ENCODE measurements around the gene SLC22A4.
A peak's percentile ranks its signal among the peaks of the same experiment; 100 is the strongest.

The SLC22A4 gene

GRCh38 chr5:132370971-132371602 is 76.9 kb downstream of the SLC22A4 start:
- WGBS (ENCODE audit: extremely low coverage, insufficient coverage, insufficient read length) = no CpG with 5 or more reads among the region's 19 CpGs
- Histone ChIP-seq H3K18ac (ENCODE audit: low read length) (no peak overlapping the region), H3K27ac (ENCODE audit: low read depth, low read length) (no peak overlapping the region), H3K4me2 (ENCODE audit: low read length) (peak overlapping the region; percentile 9), H3K9me3 (ENCODE audit: insufficient read depth, low read depth, low read length) (no peaks in the 10 kb centered on the region), H3K36me3 (ENCODE audit: control insufficient read depth in 1 of 2, insufficient read depth in 2 of 2, low read length in 2 of 2) (no peaks in the 10 kb centered on the region), H3K4ac (ENCODE audit: low read depth, low read length) (no peak overlapping the region), H3K4me1 (ENCODE audit: control insufficient read depth in 1 of 2, insufficient read depth in 2 of 2, low read length in 2 of 2) (peaks cover 17 to 23% of the 10 kb centered on the region in 2 experiments), H2AK5ac (ENCODE audit: low read length) (no peak overlapping the region), H3K79me2 (ENCODE audit: control insufficient read depth, insufficient read depth, low read length, poor library complexity) (peaks cover 11% of the 10 kb centered on the region), H4K91ac (ENCODE audit: low read depth, low read length) (no peak overlapping the region), H4K12ac (ENCODE audit: low read depth, low read length) (no peak overlapping the region), H3K23ac (ENCODE audit: low read length) (no peak overlapping the region), H3K79me1 (ENCODE audit: low read length) (peaks cover 10% of the 10 kb centered on the region), H2AFZ (ENCODE audit: insufficient read depth, low read length, poor library complexity) (no peak overlapping the region), H3K9ac (ENCODE audit: low read length) (no peak overlapping the region), H2BK5ac (ENCODE audit: low read depth, low read length, poor library complexity) (no peak overlapping the region), H4K8ac (ENCODE audit: low read depth, low read length) (no peak overlapping the region), H2BK120ac (ENCODE audit: insufficient read depth, low read length, poor library complexity) (no peak overlapping the region), H3K14ac (ENCODE audit: low read length) (no peak overlapping the region), H3K27me3 (ENCODE audit: insufficient read depth, low read length) (no peaks in the 10 kb centered on the region), H2BK12ac (ENCODE audit: low read length) (no peak overlapping the region), H3K4me3 (ENCODE audit: low read depth, low read length) (no peak overlapping the region)
- peak in 1 of 2 donors; percentile 47 for DNase-seq

DNA sequence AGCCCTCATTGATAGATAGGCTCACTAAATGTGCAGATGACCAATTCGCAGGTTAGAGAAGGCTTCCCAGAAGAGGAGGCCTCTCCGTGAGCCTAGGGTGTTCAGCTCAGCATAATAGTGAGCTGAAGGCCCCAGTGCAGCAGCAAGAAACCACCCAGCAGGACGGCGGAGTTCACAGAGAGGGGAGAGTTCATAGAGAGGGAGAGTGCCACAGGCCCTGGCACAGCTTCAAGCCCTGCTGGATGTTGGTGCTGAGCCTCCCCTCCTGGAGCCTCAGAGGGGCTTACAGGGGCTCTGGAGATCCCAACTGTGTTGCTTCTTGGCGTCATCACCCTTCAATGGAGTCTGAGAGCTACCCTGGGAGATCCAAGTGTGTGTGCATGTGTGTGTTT is 77.4 kb downstream of the SLC22A4 start:
- no peak overlapping the region for H3K4ac ChIP-seq (ENCODE audit: low read depth, low read length)
- no peak overlapping the region for H2AFZ ChIP-seq (ENCODE audit: insufficient read depth, low read length, poor library complexity)
- H4K12ac ChIP-seq (ENCODE audit: low read depth, low read length) = no peak overlapping the region
- no peaks in the 10 kb centered on the region for H3K27me3 ChIP-seq (ENCODE audit: insufficient read depth, low read length)
- no peak overlapping the region for H3K18ac ChIP-seq (ENCODE audit: low read length)
- no peak overlapping the region for H2BK12ac ChIP-seq (ENCODE audit: low read length)
- DNase-seq = no peak
- H3K14ac ChIP-seq (ENCODE audit: low read length) = no peak overlapping the region
- no peak overlapping the region for H3K23ac ChIP-seq (ENCODE audit: low read length)
- no peaks in the 10 kb centered on the region for H3K36me3 ChIP-seq (ENCODE audit: control insufficient read depth in 1 of 2, insufficient read depth in 2 of 2, low read length in 2 of 2)
- WGBS (ENCODE audit: extremely low coverage, insufficient coverage, insufficient read length) = no CpG with 5 or more reads among the region's 5 CpGs
- no peak overlapping the region for H2BK120ac ChIP-seq (ENCODE audit: insufficient read depth, low read length, poor library complexity)
- H3K79me2 ChIP-seq (ENCODE audit: control insufficient read depth, insufficient read depth, low read length, poor library complexity) = peaks cover 11% of the 10 kb centered on the region
- H3K9ac ChIP-seq (ENCODE audit: low read length) = no peak overlapping the region
- no peak overlapping the region for H3K4me2 ChIP-seq (ENCODE audit: low read length)
- no peaks in the 10 kb centered on the region for H3K9me3 ChIP-seq (ENCODE audit: insufficient read depth, low read depth, low read length)
- peaks cover 10% of the 10 kb centered on the region for H3K79me1 ChIP-seq (ENCODE audit: low read length)
- H3K4me3 ChIP-seq (ENCODE audit: low read depth, low read length) = no peak overlapping the region
- H2AK5ac ChIP-seq (ENCODE audit: low read length) = no peak overlapping the region
- no peak overlapping the region for H3K27ac ChIP-seq (ENCODE audit: low read depth, low read length)
- peak overlapping the region; percentile 1 for H4K91ac ChIP-seq (ENCODE audit: low read depth, low read length)
- H4K8ac ChIP-seq (ENCODE audit: low read depth, low read length) = no peak overlapping the region
- no peak overlapping the region for H2BK5ac ChIP-seq (ENCODE audit: low read depth, low read length, poor library complexity)
- H3K4me1 ChIP-seq (ENCODE audit: control insufficient read depth in 1 of 2, insufficient read depth in 2 of 2, low read length in 2 of 2) = peaks cover 17 to 23% of the 10 kb centered on the region in 2 experiments

DNA sequence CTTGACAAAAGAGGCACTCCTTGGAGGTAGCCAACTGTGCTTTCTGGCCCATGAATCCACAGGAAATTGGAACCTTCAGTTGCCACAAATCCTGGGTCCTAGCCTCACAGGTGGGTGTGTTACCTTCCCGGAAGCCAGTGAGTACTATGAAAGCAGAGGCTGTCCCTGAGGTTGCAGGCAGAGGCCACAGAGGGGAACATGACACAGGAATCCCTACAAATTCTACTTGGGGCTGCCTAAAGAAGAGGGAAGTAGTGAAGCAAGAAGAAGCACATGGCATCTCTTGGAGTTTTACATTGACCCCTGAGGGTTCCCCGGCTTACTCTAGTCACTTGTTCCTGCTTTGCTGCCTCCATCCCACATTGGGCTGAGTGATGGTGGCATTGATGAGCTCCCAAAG is 77.9 kb downstream of the SLC22A4 start:
- Histone ChIP-seq H2AFZ (ENCODE audit: insufficient read depth, low read length, poor library complexity) (no peak overlapping the region), H3K4me3 (ENCODE audit: low read depth, low read length) (no peak overlapping the region), H3K9ac (ENCODE audit: low read length) (no peak overlapping the region), H2BK120ac (ENCODE audit: insufficient read depth, low read length, poor library complexity) (no peak overlapping the region), H3K14ac (ENCODE audit: low read length) (no peak overlapping the region), H3K4ac (ENCODE audit: low read depth, low read length) (no peak overlapping the region), H3K23ac (ENCODE audit: low read length) (no peak overlapping the region), H3K27ac (ENCODE audit: low read depth, low read length) (peak overlapping the region; percentile 29), H4K91ac (ENCODE audit: low read depth, low read length) (no peak overlapping the region), H2BK5ac (ENCODE audit: low read depth, low read length, poor library complexity) (no peak overlapping the region), H3K9me3 (ENCODE audit: insufficient read depth, low read depth, low read length) (no peaks in the 10 kb centered on the region), H3K79me1 (ENCODE audit: low read length) (peaks cover 10% of the 10 kb centered on the region), H2AK5ac (ENCODE audit: low read length) (peak overlapping the region; percentile 5), H3K79me2 (ENCODE audit: control insufficient read depth, insufficient read depth, low read length, poor library complexity) (peaks cover 11% of the 10 kb centered on the region), H4K12ac (ENCODE audit: low read depth, low read length) (no peak overlapping the region), H2BK12ac (ENCODE audit: low read length) (peak overlapping the region; percentile 8), H3K27me3 (ENCODE audit: insufficient read depth, low read length) (no peaks in the 10 kb centered on the region), H3K18ac (ENCODE audit: low read length) (no peak overlapping the region), H3K4me1 (ENCODE audit: control insufficient read depth in 1 of 2, insufficient read depth in 2 of 2, low read length in 2 of 2) (peaks cover 17 to 23% of the 10 kb centered on the region in 2 experiments), H3K4me2 (ENCODE audit: low read length) (peak overlapping the region; percentile 17), H3K36me3 (ENCODE audit: control insufficient read depth in 1 of 2, insufficient read depth in 2 of 2, low read length in 2 of 2) (no peaks in the 10 kb centered on the region), H4K8ac (ENCODE audit: low read depth, low read length) (no peak overlapping the region)
- no peak for DNase-seq
- no CpG with 5 or more reads among the region's 2 CpGs for WGBS (ENCODE audit: extremely low coverage, insufficient coverage, insufficient read length)

GRCh38 chr5:132372542-132372941 is 78.3 kb downstream of the SLC22A4 start:
- no peak overlapping the region for H2BK5ac ChIP-seq (ENCODE audit: low read depth, low read length, poor library complexity)
- H3K79me2 ChIP-seq (ENCODE audit: control insufficient read depth, insufficient read depth, low read length, poor library complexity) = peaks cover 11% of the 10 kb centered on the region
- H3K4me3 ChIP-seq (ENCODE audit: low read depth, low read length) = no peak overlapping the region
- no peaks in the 10 kb centered on the region for H3K36me3 ChIP-seq (ENCODE audit: control insufficient read depth in 1 of 2, insufficient read depth in 2 of 2, low read length in 2 of 2)
- no peak for DNase-seq
- no peak overlapping the region for H4K91ac ChIP-seq (ENCODE audit: low read depth, low read length)
- H4K12ac ChIP-seq (ENCODE audit: low read depth, low read length) = no peak overlapping the region
- H3K9ac ChIP-seq (ENCODE audit: low read length) = no peak overlapping the region
- H3K4me1 ChIP-seq (ENCODE audit: control insufficient read depth in 1 of 2, insufficient read depth in 2 of 2, low read length in 2 of 2) = peaks cover 17 to 23% of the 10 kb centered on the region in 2 experiments
- no peak overlapping the region for H3K4ac ChIP-seq (ENCODE audit: low read depth, low read length)
- no peaks in the 10 kb centered on the region for H3K27me3 ChIP-seq (ENCODE audit: insufficient read depth, low read length)
- no peak overlapping the region for H2AK5ac ChIP-seq (ENCODE audit: low read length)
- peak overlapping the region; percentile 17 for H3K4me2 ChIP-seq (ENCODE audit: low read length)
- H3K79me1 ChIP-seq (ENCODE audit: low read length) = peaks cover 10% of the 10 kb centered on the region
- no peak overlapping the region for H3K23ac ChIP-seq (ENCODE audit: low read length)
- no peak overlapping the region for H3K14ac ChIP-seq (ENCODE audit: low read length)
- H3K27ac ChIP-seq (ENCODE audit: low read depth, low read length) = peak overlapping the region; percentile 29
- H2BK12ac ChIP-seq (ENCODE audit: low read length) = no peak overlapping the region
- no peak overlapping the region for H4K8ac ChIP-seq (ENCODE audit: low read depth, low read length)
- H2BK120ac ChIP-seq (ENCODE audit: insufficient read depth, low read length, poor library complexity) = no peak overlapping the region
- no peak overlapping the region for H2AFZ ChIP-seq (ENCODE audit: insufficient read depth, low read length, poor library complexity)
- no peaks in the 10 kb centered on the region for H3K9me3 ChIP-seq (ENCODE audit: insufficient read depth, low read depth, low read length)
- H3K18ac ChIP-seq (ENCODE audit: low read length) = no peak overlapping the region
